IPS-20b (cell line): ENCODE data around the gene C17orf107.

Experiments
- H3K27ac ChIP-seq: one replicate; pipeline ENCODE4 v1.5.1; 2013; ENCODE audit warnings: low read length
- H3K27me3 ChIP-seq: 2 replicates; pipeline ENCODE4 v1.6.1; 2013; ENCODE audit warnings: mild to moderate bottlenecking, low read length, inconsistent platforms; ENCODE audit not compliant: insufficient read depth
- H3K36me3 ChIP-seq: 2 replicates; pipeline ENCODE4 v1.6.1; 2013; ENCODE audit warnings: low read depth, mild to moderate bottlenecking, inconsistent platforms, low read length, moderate library complexity; ENCODE audit not compliant: insufficient read depth
- H3K4me1 ChIP-seq: 2 replicates; pipeline ENCODE4 v1.6.1; 2013; ENCODE audit warnings: mild to moderate bottlenecking, control low read depth, inconsistent platforms, low read length, moderate library complexity; ENCODE audit not compliant: insufficient read depth
- H3K4me3 ChIP-seq: 2 replicates; pipeline ENCODE4 v1.5.1; 2013; ENCODE audit warnings: mild to moderate bottlenecking, low read length, inconsistent platforms
- H3K9ac ChIP-seq: 2 replicates; pipeline ENCODE4 v1.6.1; 2013; ENCODE audit warnings: low read depth, mild to moderate bottlenecking, inconsistent platforms, low read length, moderate library complexity
- H3K9me3 ChIP-seq: 2 replicates; pipeline ENCODE4 v1.6.1; 2013; ENCODE audit warnings: mild to moderate bottlenecking, low read depth, low read length, inconsistent platforms; ENCODE audit not compliant: insufficient read depth

C17orf107 gene

DNA sequence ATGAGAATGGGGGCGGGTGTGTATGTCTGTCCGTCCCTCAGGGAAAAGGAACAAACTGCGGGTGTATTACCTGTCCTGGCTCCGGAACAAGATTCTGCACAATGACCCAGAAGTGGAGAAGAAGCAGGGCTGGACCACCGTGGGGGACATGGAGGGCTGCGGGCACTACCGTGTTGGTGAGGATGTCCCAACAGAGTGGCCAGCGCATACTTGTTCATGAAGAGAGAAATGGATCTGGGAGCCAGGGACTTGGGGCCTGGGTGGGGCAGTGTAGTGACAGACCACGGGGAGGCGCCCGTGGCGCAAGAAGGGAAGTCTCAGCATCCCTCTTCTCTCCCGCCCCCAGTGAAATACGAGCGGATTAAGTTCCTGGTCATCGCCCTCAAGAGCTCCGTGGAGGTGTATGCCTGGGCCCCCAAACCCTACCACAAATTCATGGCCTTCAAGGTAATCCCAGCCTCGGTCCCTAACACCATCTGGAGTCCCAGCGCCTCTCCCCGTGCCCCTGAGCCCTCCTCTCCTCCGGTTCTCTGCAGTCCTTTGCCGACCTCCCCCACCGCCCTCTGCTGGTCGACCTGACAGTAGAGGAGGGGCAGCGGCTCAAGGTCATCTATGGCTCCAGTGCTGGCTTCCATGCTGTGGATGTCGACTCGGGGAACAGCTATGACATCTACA, 3.5 kb upstream of the C17orf107 start:
- no peak overlapping the region for H3K27ac ChIP-seq
- H3K4me3 ChIP-seq = no peak overlapping the region
- peaks cover 6% of the 10 kb centered on the region; the same call in 1 of the 2 replicates for H3K27me3 ChIP-seq
- H3K36me3 ChIP-seq = peaks cover 54% of the 10 kb centered on the region
- H3K9ac ChIP-seq = no peak overlapping the region
- H3K4me1 ChIP-seq = no peaks in the 10 kb centered on the region
- no peaks in the 10 kb centered on the region for H3K9me3 ChIP-seq

DNA sequence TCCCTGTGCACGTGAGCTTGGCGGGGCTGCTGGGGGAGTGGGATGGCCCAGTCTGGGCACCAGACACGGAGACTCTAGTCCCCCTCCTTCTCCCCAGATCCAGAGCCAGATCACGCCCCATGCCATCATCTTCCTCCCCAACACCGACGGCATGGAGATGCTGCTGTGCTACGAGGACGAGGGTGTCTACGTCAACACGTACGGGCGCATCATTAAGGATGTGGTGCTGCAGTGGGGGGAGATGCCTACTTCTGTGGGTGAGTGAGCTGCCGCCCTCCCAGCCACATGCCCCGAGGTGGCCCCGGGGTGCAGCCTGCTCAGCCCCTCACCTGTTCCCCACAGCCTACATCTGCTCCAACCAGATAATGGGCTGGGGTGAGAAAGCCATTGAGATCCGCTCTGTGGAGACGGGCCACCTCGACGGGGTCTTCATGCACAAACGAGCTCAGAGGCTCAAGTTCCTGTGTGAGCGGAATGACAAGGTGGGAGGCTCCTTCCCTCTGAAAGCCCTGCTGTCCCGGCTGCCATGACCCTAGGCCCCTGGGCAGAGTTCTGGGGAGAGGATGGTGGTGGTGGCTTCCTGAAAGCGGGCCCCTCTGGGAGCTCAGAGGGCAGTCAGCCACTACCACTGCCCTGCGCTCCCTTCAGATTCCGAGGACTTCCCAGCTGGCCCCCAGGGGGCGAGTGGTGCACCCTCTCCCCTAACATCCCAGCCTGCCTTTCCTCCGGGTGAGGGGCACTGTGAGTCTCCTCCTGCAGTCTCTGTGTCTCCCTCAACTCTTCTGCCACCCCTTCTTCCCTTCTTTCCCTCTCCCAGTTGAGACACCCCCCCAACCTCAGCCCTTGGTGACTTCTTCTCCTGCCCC, 2.8 kb upstream of the C17orf107 start:
- H3K9me3 ChIP-seq = no peaks in the 10 kb centered on the region
- peaks cover 6% of the 10 kb centered on the region; the same call in 1 of the 2 replicates for H3K27me3 ChIP-seq
- H3K4me3 ChIP-seq = no peak overlapping the region
- no peaks in the 10 kb centered on the region for H3K4me1 ChIP-seq
- no peak overlapping the region for H3K27ac ChIP-seq
- H3K36me3 ChIP-seq = peaks cover 46% of the 10 kb centered on the region
- H3K9ac ChIP-seq = no peak overlapping the region

DNA sequence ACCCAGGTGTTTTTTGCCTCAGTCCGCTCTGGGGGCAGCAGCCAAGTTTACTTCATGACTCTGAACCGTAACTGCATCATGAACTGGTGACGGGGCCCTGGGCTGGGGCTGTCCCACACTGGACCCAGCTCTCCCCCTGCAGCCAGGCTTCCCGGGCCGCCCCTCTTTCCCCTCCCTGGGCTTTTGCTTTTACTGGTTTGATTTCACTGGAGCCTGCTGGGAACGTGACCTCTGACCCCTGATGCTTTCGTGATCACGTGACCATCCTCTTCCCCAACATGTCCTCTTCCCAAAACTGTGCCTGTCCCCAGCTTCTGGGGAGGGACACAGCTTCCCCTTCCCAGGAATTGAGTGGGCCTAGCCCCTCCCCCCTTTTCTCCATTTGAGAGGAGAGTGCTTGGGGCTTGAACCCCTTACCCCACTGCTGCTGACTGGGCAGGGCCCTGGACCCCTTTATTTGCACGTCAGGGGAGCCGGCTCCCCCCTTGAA, 2.1 kb upstream of the C17orf107 start:
- Histone ChIP-seq H3K4me3 (no peak overlapping the region), H3K4me1 (no peaks in the 10 kb centered on the region), H3K9ac (no peak overlapping the region), H3K27me3 (peaks cover 6% of the 10 kb centered on the region; the same call in 1 of the 2 replicates), H3K36me3 (peaks cover 42% of the 10 kb centered on the region), H3K27ac (no peak overlapping the region), H3K9me3 (no peaks in the 10 kb centered on the region)

GRCh38 chr17:4897785-4898184, 1.6 kb upstream of the C17orf107 start:
- H3K4me3 ChIP-seq = no peak overlapping the region
- no peak overlapping the region for H3K27ac ChIP-seq
- peaks cover 39% of the 10 kb centered on the region for H3K36me3 ChIP-seq
- H3K27me3 ChIP-seq = peaks cover 6% of the 10 kb centered on the region; the same call in 1 of the 2 replicates
- no peaks in the 10 kb centered on the region for H3K9me3 ChIP-seq
- no peaks in the 10 kb centered on the region for H3K4me1 ChIP-seq
- H3K9ac ChIP-seq = no peak overlapping the region

DNA sequence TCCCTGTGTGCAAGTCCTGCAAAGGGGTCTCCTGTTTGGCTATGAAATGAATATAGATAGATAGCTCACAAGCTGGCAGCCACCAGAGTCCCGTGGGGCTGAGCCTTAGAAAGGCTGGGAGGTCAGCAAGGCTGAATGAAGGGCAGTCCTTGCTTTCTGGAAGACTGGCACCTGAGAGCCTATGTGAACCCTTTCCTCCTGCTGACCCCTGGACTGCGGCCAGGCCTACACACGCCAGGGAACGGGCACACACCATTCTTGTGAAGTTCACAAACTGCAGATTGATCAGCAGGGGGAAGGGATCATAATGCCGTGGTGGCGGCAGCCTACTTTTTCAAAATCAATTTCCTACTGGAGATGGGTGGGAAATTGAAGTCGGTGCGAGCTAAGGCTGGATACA, 985 bp upstream of the C17orf107 start:
- Histone ChIP-seq H3K36me3 (peaks cover 33% of the 10 kb centered on the region), H3K4me1 (no peaks in the 10 kb centered on the region), H3K4me3 (no peak overlapping the region), H3K27ac (no peak overlapping the region), H3K27me3 (peaks cover 6% of the 10 kb centered on the region; the same call in 1 of the 2 replicates), H3K9ac (no peak overlapping the region), H3K9me3 (no peaks in the 10 kb centered on the region)

- H3K9me3 ChIP-seq = no peaks in the 10 kb centered on the region
- H3K4me3 ChIP-seq = peak overlapping the region; percentile 56; the same call in 1 of the 2 replicates
- no peaks in the 10 kb centered on the region for H3K4me1 ChIP-seq
- H3K9ac ChIP-seq = no peak overlapping the region
- H3K36me3 ChIP-seq = peaks cover 32% of the 10 kb centered on the region
- H3K27ac ChIP-seq = no peak overlapping the region
- peaks cover 6% of the 10 kb centered on the region; the same call in 1 of the 2 replicates for H3K27me3 ChIP-seq
These were observed 409 bp upstream of the C17orf107 start for GRCh38 chr17:4898927-4899326.

- Histone ChIP-seq H3K36me3 (peaks cover 16% of the 10 kb centered on the region), H3K27ac (no peak overlapping the region), H3K9ac (no peak overlapping the region), H3K9me3 (no peaks in the 10 kb centered on the region), H3K4me3 (peak overlapping the region; percentile 56; the same call in 1 of the 2 replicates), H3K27me3 (peaks cover 6% of the 10 kb centered on the region; the same call in 1 of the 2 replicates), H3K4me1 (no peaks in the 10 kb centered on the region)
These were observed 1.1 kb downstream of the C17orf107 start for GRCh38 chr17:4900231-4901107.

- H3K27ac ChIP-seq = no peak overlapping the region
- H3K27me3 ChIP-seq = peaks cover 6% of the 10 kb centered on the region; the same call in 1 of the 2 replicates
- H3K4me1 ChIP-seq = no peaks in the 10 kb centered on the region
- H3K4me3 ChIP-seq = peak overlapping the region; percentile 56; the same call in 1 of the 2 replicates
- H3K9me3 ChIP-seq = no peaks in the 10 kb centered on the region
- H3K36me3 ChIP-seq = peaks cover 13% of the 10 kb centered on the region
- no peak overlapping the region for H3K9ac ChIP-seq
These were observed 1.8 kb downstream of the C17orf107 start for GRCh38 chr17:4901108-4901647.

DNA sequence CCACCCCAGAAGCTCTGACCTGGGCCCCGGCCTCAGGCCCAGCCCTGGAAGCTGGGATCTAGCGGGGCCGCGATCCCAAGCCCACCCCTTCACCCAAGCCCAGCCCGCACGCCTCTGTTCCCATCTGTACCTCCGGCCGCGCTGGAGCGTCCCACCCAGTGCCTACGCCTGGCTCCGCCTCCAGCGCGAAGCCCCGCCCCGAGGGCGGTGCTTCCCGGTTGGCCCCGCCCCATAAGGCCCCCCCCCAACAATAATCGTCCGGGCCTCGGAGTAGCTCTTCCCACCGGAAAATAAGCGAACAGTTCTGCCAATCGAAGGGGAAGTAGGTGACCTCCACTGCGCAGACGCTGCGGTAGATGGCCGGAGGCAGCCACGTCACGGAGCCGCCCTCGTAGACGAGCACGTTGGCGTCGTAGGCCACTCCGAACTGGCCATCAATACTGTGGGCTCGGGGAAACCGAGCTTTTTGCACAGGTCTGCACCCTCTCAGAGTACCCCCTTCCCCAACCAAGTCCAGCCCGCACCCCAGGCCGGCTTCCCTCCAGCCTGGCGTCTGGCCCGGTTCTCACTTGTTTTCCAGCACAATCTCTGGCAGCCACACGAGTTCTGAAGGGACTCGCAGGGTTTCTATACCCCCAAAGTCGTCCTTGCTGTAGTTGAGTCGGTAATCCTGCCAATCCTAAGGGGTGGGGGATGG, 2.5 kb downstream of the C17orf107 start:
- Histone ChIP-seq H3K9ac (no peak overlapping the region), H3K27ac (no peak overlapping the region), H3K4me1 (no peaks in the 10 kb centered on the region), H3K27me3 (peaks cover 6% of the 10 kb centered on the region; the same call in 1 of the 2 replicates), H3K36me3 (peaks cover 7% of the 10 kb centered on the region; the same call in 1 of the 2 replicates), H3K9me3 (no peaks in the 10 kb centered on the region), H3K4me3 (no peak overlapping the region)

DNA sequence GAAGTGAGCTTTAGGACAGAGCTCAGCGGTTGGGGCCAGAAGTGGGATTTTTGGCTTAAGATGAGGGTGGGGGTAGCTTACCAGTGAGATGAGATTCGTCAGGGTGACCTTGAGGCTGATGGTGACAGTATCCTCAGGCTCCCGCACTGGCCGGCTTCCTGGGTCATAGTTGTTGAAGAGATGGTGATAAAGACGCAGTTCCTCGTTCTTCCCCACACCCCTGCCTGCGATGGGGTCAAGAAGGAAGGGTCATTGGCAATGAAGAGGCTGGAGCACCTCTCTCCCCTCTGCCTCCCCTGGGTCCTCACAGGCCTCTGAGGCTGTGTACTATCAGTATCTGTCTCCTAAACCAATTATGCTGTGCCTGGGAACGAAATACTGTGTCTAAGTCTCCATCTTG, 3.2 kb downstream of the C17orf107 start:
- no peaks in the 10 kb centered on the region for H3K36me3 ChIP-seq
- no peak overlapping the region for H3K4me3 ChIP-seq
- H3K9me3 ChIP-seq = no peaks in the 10 kb centered on the region
- no peaks in the 10 kb centered on the region for H3K4me1 ChIP-seq
- H3K27me3 ChIP-seq = peaks cover 6% of the 10 kb centered on the region; the same call in 1 of the 2 replicates
- no peak overlapping the region for H3K27ac ChIP-seq
- H3K9ac ChIP-seq = no peak overlapping the region
